Transverse colon (tissue), 4 donors: ENCODE results near the gene KDM2B. TPM values are rescaled to one million over a fixed set of nuclear protein-coding genes. Genes with fewer than 3 reads are reported as not detected.

ENCODE experiments used
- DNase-seq: peaks from one replicate; pipeline ENCODE4 v3.0.0-alpha.2; 2019
- H3K27ac ChIP-seq, 4 donors: fragments of 200-600 bp; sonication (generic); 2 replicates each; pipeline ENCODE4 v1.5.1; 2016 to 2018; ENCODE audit warnings: inconsistent platforms in 4 of 4
- H3K27me3 ChIP-seq: fragments of 200-600 bp; sonication (generic); 2 replicates; pipeline ENCODE4 v1.5.1; 2017; ENCODE audit warnings: inconsistent platforms
- H3K36me3 ChIP-seq, 4 donors: fragments of 200-600 bp; sonication (generic); 2 replicates each; pipeline ENCODE4 v1.5.1; 2017 to 2019; ENCODE audit warnings: inconsistent platforms in 4 of 4
- H3K4me1 ChIP-seq, 4 donors: fragments of 200-600 bp; sonication (generic); 2 replicates each; pipeline ENCODE4 v1.5.1; 2017 to 2020; ENCODE audit warnings: inconsistent platforms in 4 of 4
- H3K4me3 ChIP-seq, 4 donors: fragments of 200-600 bp; sonication (generic); 1 replicate in 1 of 4; 2 replicates in 3 of 4; pipeline versions ENCODE4 v1.5.1 to v1.6.1; 2017 to 2019; ENCODE audit warnings: inconsistent platforms in 4 of 4
- H3K9me3 ChIP-seq, 2 donors: fragments of 200-600 bp; sonication (generic); 2 replicates each; pipeline ENCODE4 v1.5.1; 2017 to 2019; ENCODE audit warnings: inconsistent platforms in 2 of 2
- EP300 ChIP-seq: sonication (generic); formaldehyde crosslinking; IDR thresholded peaks from one replicate; pipeline ENCODE4 v1.6.1; 2017; ENCODE audit warnings: antibody characterized with exemption, low read depth
- POLR2A ChIP-seq: fragments of 450-650 bp; IDR thresholded peaks from one replicate; pipeline ENCODE4 v1.6.1; 2016; ENCODE audit warnings: antibody characterized with exemption, mild to moderate bottlenecking, moderate library complexity
- POLR2AphosphoS5 ChIP-seq, 3 donors: sonication (generic); formaldehyde crosslinking; IDR thresholded peaks; one replicate each; pipeline ENCODE4 v1.6.1; 2016; ENCODE audit warnings: antibody characterized with exemption in 3 of 3
- WGBS, 2 donors: methylation state at CpG; one replicate each; pipeline ENCODE4 v1.1.5; 2018; ENCODE audit warnings: low coverage in 1 of 2; 5-methylcytosine and 5-hydroxymethylcytosine counted together
- in situ Hi-C, 4 donors: fragments of 200-750 bp; cut with MboI; loops; one replicate each; pipeline versions ENCODE4 v1.15.0 to v1.15.1; 2017; ENCODE audit warnings: low sequenced_read_pairs in 3 of 4, low pct_ligation_motif_present in 1 of 4, low pct_unique_long_range_greater_than_20kb in 1 of 4
- intact Hi-C: fragments of 100-400 bp; cut with DNase I; formaldehyde crosslinking; loops from one replicate; pipeline ENCODE4 v1.15.1; 2023; ENCODE audit warnings: low total_unique reads
- total RNA-seq, 4 donors: library from RNA; depleted of rRNA; stranded (reverse); fragments of >200 nt; gene quantifications; one replicate each; pipeline ENCODE4 v1.1.0, GENCODE V29; 2016
- TF ChIP-seq, protein P1 (sequence below), 5 experiments: fragments of 200-600 bp in 3 of 5; fragments of 450-650 bp in 2 of 5; sonication (generic) in 3 of 5; IDR thresholded peaks; 1 replicate in 2 of 5; 2 replicates in 3 of 5; pipeline ENCODE4 v1.5.1; 2016 to 2017; ENCODE audit warnings: antibody characterized with exemption in 5 of 5, inconsistent platforms in 3 of 5, mild to moderate bottlenecking in 2 of 5, moderate library complexity in 1 of 5

The KDM2B gene
- total RNA-seq, 4 donors from 2014 or later = 7.2 to 39.3 (median 15.2) TPM

DNA sequence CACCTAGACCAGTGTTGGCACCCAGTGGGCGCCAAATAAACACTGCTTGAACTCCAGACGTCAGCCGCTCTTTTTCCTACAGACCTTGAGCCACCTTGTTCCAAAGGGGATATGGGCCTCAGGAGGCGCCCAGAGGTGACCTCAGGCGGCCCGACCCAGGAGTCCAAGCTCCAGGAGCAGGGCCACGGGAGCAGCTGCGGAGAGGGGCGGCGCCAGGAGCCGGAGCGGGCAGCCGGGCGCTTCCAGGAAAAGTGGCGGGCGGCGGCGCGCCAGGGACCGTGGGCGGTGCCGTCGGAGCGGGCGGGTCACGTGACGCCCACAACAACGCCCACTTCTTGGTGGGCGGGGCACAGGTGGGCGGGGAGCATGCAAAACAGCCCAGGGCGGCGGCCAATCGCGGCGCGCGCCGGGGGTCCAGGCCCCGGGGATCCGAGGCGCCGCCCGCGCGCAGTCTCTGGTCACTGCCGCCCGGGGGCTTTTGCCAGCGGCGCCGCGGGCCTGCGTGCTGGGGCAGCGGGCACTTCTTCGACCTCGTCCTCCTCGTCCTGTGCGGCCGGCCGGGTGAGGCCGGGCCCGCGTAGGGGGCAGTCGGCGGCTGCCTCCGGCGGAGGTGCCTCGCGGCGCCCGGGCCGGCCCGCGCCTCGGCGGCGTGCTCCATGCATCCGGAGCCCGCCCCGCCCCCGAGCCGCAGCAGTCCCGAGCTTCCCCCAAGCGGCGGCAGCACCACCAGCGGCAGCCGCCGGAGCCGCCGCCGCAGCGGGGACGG, 45.4 kb upstream of the KDM2B start, which contains the start of gene ORAI1:
Gene ORAI1, plus strand, starts transcription at position 444 of the 766 bp plus-strand sequence.
- H3K27ac ChIP-seq = peak within 1 kb of the TSS; percentile 94 to 99 (median 96)
- no peaks in the 10 kb centered on the region for H3K36me3 ChIP-seq
- no peaks in the 10 kb centered on the region for H3K9me3 ChIP-seq
- WGBS, 2 donors = 5% methylated on average over 10 of the region's 92 CpGs; no CpG with 5 or more reads in 1 of the 2 donors
- no peaks in the 10 kb centered on the region for H3K27me3 ChIP-seq
- H3K4me1 ChIP-seq = peaks cover 6 to 48% (median 37%) of the 10 kb centered on the region in 4 donors
- intact Hi-C loops (no loop called here), in situ Hi-C loops (loop anchor here in 1 of 4 donors (10.0 kb wide), 1 partner anchor 51 kb away; no protein-coding TSS in a partner anchor)
- peak; percentile 98 for DNase-seq
- H3K4me3 ChIP-seq = peak within 1 kb of the TSS; percentile 58 to 80 (median 71)
- TF ChIP-seq, protein P1, sequence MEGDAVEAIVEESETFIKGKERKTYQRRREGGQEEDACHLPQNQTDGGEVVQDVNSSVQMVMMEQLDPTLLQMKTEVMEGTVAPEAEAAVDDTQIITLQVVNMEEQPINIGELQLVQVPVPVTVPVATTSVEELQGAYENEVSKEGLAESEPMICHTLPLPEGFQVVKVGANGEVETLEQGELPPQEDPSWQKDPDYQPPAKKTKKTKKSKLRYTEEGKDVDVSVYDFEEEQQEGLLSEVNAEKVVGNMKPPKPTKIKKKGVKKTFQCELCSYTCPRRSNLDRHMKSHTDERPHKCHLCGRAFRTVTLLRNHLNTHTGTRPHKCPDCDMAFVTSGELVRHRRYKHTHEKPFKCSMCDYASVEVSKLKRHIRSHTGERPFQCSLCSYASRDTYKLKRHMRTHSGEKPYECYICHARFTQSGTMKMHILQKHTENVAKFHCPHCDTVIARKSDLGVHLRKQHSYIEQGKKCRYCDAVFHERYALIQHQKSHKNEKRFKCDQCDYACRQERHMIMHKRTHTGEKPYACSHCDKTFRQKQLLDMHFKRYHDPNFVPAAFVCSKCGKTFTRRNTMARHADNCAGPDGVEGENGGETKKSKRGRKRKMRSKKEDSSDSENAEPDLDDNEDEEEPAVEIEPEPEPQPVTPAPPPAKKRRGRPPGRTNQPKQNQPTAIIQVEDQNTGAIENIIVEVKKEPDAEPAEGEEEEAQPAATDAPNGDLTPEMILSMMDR (IDR thresholded peaks at IDR 0.05) = peak in 3 of 5 experiments; percentile 2 to 19 (median 12)
- TF ChIP-seq POLR2A (peak; percentile 29), EP300 (no peak), POLR2AphosphoS5 (IDR thresholded peaks at IDR 0.05) (peak; percentile 59 to 67 (median 63))

DNA sequence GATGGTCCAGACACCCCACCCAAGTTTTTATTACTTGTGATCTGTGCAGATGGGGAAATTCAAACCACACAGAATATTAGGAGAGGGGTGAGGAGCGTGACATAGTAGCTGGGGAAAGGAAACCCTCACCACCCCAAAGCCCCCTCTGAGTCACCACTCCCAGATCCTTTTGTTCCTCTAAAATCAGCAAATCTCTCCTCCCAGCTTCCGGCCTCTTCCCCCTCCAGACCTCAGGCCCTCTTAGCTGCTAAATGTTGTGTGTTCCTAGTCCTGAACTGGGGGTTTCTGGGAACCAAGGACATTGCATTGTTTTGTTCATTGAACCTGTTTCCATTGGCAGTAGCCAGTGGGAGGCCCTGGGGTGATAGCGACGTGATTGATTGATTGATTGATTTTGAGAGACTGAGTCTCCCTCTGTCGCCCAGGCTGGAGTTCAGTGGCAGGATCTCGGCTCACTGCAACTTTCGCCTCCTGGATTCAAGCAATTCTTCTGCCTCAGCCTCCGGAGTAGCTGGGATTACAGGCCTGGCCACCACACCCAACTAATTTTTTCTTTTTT, 39.6 kb upstream of the KDM2B start:
- in situ Hi-C loops = loop anchor here in 1 of 4 donors (10.0 kb wide), 1 partner anchor 46 kb away; no protein-coding TSS in a partner anchor
- peaks cover 0 to 10% (median 4%) of the 10 kb centered on the region in 4 donors for H3K4me1 ChIP-seq
- WGBS, 2 donors = 82 to 89% methylated on average over 5 to 8 of the region's 8 CpGs

DNA sequence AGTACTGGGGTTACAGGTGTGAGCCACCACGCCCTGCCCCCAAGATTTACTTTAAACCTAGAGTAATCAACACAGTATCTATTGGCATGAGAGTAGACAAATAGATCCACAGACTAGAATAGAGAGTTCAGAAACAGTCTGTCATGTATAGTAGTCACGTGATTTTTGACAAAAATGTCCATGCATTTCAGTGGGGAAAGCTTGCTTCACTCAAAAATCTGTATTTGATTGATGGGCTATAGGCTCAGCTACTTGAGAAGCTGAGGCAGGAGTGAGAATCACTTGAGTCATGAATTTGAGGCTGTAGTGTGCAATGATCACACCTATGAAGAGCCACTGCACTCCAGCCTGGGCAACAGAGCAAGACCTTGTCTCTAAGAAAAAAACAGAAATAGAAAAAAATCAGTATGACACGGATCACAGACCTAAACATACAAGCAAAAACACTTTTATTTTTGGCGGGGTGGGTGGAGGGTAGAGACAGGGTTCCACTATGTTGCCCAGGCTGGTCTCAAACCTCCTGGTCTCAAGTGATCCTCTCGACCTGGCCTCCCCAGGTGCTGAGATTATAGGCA, 37.9 kb upstream of the KDM2B start:
- intact Hi-C loops = no loop called here

More for the DNA sequence above, 39.6 kb upstream of the KDM2B start:
- H3K4me3 ChIP-seq = no peak overlapping the region
- TF ChIP-seq POLR2AphosphoS5 (IDR thresholded peaks at IDR 0.05) (no peak), EP300 (no peak), POLR2A (no peak)
- TF ChIP-seq, protein P1 (IDR thresholded peaks at IDR 0.05) = no peak
- H3K27ac ChIP-seq = no peak overlapping the region
- no peaks in the 10 kb centered on the region for H3K9me3 ChIP-seq
- no peaks in the 10 kb centered on the region for H3K36me3 ChIP-seq
- no peaks in the 10 kb centered on the region for H3K27me3 ChIP-seq
- intact Hi-C loops = loop anchor here (5.0 kb wide), 1 partner anchor 58 kb away; no protein-coding TSS in a partner anchor
- no peak for DNase-seq

DNA sequence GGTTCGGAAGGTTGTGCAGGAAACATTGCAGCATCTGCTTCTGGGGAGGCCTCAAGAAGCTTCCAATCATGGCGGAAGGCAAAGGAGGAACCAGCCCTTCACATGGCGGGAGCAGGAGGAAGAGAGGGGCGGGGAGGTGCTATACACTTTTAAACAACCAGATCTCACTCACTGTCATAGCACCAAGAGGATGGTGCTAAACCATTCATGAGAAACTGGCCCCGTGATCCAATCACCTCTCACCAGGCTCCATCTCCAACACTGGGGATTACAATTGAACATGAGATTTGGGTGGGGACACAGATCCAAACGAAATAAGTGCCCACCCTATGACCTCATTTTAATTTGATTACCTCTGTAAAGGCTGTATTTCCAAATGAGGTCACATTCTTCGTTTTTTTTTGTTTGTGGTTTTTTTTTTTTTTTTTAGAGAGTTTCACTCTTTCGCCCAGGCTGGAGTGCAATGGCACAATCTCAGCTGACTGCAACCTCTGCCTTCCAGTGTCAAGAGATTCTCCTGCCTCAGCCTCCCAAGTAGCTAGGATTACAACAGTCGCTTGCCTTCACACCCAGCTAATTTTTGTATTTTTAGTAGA, 34.1 kb upstream of the KDM2B start:
- intact Hi-C loops (no loop called here), in situ Hi-C loops (loop anchor here in 1 of 4 donors (10.0 kb wide), 1 partner anchor 50 kb away; no protein-coding TSS in a partner anchor)
- 67% methylated on average over 6 to 9 of the region's 9 CpGs for WGBS, 2 donors
- TF ChIP-seq, protein P1 (IDR thresholded peaks at IDR 0.05) = no peak
- TF ChIP-seq POLR2AphosphoS5 (IDR thresholded peaks at IDR 0.05) = no peak
- no peak for TF ChIP-seq POLR2A
- TF ChIP-seq EP300 = no peak
- Histone ChIP-seq H3K36me3 (no peaks in the 10 kb centered on the region), H3K9me3 (no peaks in the 10 kb centered on the region), H3K27ac (no peak overlapping the region), H3K4me1 (peaks cover 5 to 13% (median 11%) of the 10 kb centered on the region in 4 donors), H3K4me3 (no peak overlapping the region), H3K27me3 (no peaks in the 10 kb centered on the region)
- DNase-seq = no peak

More for the DNA sequence above, 37.9 kb upstream of the KDM2B start:
- DNase-seq = no peak
- Histone ChIP-seq H3K4me1 (no peaks in the 10 kb centered on the region), H3K27me3 (no peaks in the 10 kb centered on the region), H3K27ac (no peak overlapping the region), H3K9me3 (no peaks in the 10 kb centered on the region), H3K4me3 (no peak overlapping the region), H3K36me3 (no peaks in the 10 kb centered on the region)
- TF ChIP-seq POLR2AphosphoS5 (IDR thresholded peaks at IDR 0.05) = no peak
- 82 to 92% methylated on average over 3 to 5 of the region's 5 CpGs for WGBS, 2 donors
- in situ Hi-C loops = loop anchor here in 1 of 4 donors (10.0 kb wide), 1 partner anchor 54 kb away; no protein-coding TSS in a partner anchor
